Amniotic epithelial cell (primary cell): ENCODE data around the gene C2orf68.
"Not testable (repeated sequence)": the region's sequence is repeated elsewhere in the genome, so short reads cannot be mapped to it uniquely, and the experiment has no call there.

ENCODE experiments used
- DNase-seq: peaks from one replicate; pipeline ENCODE4 v3.0.0-alpha.2; 2010; ENCODE audit warnings: low read depth

Gene C2orf68

DNA sequence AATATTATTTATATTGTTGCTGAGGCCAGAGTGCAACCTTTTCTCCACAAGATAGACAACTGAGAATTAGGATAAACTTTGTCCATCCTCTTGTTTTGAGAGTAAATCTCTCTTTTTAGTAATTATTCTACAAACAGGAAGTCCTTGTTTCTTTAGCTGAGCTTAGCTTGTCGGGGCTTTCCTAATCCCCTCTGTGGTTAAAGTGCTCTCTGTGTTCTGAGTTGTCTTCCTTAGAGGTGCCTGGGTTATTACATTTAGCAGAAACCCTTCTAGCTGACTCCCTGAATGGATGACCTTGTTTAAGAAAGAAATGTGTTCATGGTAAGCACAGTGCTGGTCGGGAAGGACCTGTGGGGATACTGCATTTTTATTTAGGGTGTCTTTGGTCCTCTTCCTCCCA lies 16.8 kb upstream of the C2orf68 start:
- DNase-seq = peak; percentile 68

DNA sequence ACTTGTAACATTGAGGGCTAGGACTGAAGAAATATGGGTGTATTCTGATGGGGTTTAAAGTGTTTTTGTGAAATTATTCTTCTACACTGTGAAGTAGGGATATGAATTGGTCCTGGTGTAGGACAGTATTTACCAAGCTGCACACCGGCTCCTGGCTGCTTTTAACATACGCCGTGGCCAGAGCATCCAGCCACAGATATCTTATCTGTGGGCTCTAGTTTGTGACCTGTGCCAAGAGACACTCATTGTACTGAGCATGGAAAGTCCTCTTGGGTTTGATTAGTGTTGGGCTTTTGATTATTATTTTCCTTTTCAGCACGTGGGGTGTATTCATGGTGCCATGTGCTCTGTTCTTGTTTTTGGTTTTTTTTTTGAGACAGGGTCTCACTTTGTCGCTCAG lies 12.1 kb upstream of the C2orf68 start:
- DNase-seq = no peak

DNA sequence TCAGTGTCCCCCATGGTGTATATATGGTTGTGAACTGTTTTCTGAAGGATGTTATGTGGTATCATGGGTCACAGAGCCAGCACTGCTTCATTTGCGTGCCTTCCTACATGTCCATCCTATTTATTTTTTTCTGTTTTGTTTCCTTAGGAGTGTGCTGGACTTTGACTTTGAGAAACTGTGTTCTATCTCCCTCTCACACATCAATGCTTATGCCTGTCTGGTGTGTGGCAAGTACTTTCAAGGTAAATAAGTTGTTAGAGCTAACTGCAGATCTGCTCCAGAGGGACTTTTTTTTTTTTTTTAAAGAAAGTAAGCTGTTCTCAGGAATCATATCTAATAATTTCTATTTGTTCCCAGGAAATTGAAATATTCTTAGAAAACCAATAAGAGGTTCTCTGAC lies 9.5 kb upstream of the C2orf68 start:
- no peak for DNase-seq

DNA sequence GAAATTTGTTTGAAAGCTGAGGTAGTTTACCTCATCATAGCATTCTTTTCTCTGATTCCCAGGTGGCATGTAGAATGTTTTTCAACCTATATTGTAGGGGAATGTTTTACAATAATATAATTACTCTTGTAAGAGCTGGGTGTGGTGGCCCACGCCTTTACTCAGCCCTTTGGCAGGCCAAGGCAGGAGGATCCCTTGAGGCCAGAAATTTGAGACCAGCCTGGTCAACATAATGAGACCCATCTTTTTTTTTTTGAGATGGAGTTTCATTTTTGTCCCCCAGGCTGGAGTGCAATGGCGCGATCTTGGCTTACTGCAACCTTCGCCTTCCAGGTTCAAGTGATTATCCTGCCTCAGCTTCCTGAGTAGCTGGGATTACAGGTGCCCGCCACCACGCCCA lies 7.8 kb upstream of the C2orf68 start:
- DNase-seq = no peak

DNA sequence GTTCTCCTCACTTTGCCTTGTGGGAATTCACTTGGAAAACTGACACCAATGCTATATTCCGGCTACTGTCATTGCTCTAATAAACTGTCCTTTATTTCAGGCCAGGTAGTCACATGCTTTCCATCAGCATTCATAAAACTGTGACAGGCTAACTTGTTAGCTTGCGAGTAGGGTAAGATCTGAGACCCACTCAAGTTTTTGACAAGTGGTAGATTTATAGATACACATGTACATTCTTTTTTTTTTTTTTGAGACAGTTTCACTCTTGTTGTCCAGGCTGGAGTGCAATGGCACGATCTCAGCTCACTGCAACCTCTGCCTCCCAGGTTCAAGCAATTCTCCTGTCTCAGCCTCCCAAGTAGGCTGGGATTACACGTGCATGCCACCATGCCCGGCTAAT lies 5.9 kb upstream of the C2orf68 start:
- not testable (repeated sequence) for DNase-seq

DNA sequence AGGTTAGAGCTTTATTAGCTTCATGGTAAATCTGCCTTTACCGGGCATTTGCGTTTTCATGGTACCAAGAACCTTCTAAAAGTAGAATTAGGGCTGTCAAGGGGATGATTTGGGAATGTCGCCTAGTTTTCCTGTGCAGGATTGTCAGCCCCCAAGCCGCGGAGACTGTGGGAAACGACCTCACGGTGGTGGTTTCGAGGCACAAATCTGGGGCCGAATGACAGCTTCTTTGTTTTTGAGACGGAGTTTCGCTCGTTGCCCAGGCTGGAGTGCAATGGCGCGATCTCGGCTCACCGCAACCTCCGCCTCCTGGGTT lies 3.5 kb upstream of the C2orf68 start:
- no peak for DNase-seq

DNA sequence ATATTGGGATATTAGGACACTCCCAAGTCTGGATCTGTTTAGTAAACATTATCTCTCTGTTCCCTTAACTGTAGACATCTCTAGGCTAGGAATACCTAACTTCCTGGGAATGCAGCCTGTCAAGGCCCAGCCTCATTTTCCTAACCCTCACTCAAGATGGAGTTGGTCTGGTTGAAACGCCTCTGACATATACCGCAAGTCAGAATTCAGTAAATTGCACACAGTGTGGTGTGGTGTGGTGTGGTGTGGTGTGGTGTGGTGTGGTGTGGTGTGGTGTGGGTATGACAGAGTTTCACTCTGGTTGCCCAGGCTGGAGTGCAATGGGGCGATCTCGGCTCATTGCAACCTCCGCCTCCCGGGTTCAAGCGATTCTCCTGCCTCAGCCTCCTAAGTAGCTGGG lies 2.9 kb upstream of the C2orf68 start:
- DNase-seq = not testable (repeated sequence)

DNA sequence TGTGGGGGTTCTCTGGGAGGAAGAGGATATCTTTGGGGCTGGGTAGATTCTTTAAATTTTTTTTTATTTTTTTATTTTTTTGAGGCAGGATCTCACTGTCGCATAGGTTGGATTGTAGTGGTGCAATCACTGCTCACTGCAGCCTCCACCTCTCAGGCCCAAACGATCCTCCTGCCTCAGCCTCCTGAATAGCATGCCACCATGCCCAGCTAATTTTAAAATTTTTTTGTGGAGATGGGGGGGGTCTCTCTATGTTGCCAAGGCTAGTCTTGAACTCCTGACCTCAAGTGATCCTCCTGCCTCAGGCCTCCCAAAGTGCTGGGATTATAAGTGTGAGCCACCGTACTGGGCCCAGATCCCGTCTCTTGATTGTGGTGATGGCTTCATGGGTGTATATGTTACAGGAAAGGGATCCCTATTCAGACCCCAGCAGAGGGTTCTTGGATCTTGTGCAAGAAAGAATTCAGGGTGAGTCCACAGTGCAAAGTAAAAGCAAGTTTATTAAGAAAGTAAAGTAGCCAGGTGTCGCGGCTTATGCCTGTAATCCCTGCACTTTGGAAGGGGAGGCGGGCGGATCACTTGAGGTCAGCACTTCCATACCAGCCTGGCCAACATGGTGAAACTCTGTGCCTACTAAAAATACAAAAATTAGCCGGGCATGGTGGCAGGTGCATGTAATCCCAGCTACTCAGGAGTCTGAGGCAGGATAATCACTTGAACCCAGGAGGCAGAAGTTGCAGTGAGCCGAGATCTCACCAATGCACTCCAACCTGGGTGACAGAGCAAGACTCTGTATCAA lies 2.0 kb upstream of the C2orf68 start:
- DNase-seq = no peak

DNA sequence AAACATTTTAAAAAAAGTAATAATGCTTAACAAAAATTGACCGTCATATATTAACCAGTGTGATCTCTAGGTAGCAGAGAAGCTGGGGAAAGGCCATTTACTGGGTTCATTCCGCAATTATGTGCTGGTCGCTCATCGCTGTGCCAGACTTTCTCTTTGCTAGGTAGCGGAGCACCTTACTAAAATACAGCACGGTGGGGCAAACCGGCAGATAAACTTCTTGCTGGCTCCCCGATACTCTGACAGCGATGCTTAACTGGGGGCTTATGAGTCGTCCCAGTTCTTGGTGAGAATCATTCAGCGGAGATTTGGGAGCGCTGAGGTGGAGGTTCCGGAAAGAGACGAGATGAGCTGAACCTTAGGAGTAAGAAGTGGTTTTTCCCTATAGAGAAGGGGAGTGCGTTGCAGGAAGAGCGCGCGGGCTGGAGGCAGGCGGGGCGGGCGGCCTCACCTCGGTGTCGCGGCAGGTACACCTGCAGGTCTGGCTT lies 605 bp downstream of the C2orf68 start:
- no peak for DNase-seq

DNA sequence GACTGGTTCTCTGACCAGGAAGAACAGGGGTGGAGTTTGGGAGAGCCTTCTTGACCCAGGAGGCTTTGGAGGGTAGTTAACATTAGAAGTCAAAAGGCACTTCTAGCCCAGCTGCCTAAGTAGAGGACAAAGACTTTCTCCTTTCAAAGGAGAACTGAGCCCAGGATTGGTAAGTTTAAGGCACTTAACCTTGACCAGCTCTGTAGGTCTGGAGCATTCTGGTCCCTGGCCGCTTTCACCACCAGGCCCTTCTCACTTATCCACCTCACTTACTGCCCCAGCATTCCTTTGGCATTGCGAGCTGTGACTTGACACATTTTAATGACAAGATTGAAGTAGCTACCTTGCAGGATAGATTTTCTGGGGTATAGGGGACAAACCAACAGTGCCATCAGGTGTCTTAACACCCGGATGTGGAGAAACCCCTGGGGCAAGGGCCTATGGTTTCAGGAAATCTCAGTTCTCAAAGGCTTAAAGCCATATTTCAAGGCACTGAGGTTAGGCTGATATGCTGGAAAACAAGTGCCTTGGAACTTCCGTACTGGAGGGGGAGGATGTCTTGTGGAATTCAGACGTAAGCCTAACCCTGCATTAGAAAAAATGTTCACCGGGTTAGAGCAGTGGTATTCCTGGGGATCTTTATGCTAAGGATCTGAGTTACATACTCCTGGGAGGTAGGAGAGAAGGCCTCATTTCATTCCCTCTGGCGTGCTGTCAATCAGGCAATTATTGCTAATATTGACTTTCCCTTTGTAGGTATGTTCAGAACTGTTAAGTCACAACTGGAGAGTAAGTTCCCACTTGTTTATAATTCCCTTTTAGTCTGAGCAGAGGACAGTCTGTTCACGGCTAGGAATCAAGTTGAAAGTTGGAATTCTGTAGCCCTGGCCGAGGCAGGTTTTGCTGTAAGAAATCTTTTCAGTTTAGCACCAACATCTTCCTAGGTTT lies 4.3 kb downstream of the C2orf68 start:
- DNase-seq = peak; percentile 89

DNA sequence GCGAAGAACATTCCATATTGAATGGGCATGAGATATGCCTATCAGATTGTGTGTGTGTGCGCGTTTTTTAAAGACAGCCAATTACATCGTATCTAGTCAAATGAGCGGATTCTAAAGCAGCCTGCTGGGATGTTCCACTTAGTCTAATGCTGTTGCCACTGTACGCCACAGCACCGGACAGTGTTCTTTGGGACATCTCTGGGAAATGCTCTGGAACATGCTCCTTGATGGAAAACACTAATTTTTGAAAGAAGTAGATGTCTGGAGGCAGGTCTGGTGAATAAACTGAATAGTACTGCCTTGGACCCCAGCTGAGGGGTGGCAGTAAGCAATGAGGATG lies 5.8 kb downstream of the C2orf68 start:
- DNase-seq = no peak

DNA sequence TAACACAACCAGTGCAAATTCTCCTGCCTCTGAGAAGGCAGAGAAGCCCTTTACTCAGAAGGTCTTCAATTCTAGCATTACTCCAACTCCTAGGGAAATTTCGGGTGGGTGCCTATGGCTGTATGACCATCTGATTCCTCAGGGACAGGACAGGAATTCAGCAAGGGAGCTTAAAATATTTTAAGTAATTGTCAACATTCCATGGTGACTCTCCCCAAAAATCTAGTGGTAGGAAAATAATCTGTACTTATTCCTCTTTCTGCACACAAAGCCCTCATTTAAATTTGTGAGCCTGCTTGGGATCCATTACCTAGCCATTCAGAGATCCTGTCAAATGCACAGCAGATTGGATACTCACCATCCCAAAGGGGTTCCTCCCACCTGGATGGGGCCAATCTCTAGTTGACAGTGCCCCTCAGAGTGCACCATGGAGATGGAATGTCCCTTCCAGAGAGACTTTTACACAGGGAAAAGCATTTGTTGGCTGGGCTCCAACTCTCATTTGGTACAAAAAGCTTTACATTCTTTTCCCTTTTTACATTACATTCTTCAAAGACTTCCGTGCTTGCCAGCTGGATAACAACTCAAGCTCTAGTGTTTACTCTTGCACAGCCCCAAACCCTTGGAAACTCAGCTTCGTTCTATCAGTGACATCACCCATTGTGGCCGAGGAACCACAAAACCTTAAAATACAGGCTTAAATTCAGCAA lies 6.3 kb downstream of the C2orf68 start:
- peak; percentile 94 for DNase-seq

DNA sequence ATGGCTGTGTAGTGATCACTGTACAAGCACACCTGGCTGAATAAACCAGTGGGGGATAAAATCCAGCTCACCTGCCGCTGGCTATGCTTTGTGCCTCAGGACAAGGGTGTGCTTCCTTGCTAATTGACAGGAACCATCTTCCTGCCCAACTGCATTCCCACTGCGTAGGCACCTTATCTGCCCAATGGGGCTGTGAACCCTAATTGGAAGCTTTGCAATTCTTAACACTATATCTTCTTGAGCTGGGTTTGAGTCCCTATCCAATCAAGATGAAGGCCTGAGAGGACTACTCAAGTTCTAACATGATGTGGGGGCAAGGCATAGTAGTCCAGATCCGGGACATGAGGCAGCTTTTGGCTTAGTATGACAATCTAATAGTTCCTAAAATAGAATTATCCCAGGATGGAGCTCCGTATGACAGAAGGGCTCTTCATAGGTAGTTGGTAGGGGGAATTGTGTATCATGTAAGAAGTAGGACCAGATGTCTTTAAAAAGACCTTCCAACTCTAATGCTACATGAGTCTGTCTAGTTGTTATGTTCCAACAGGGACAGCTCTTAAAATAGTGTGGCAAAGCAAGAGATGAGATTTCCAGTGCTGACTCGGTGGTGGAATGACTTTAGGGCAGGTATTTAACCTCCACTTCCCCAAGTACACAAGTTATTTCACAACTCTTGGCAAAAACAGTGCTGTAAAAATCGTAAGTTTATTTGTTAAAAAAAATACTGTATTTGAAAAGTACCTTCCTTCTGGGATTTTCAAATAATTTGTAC lies 7.1 kb downstream of the C2orf68 start:
- DNase-seq = peak; percentile 46

DNA sequence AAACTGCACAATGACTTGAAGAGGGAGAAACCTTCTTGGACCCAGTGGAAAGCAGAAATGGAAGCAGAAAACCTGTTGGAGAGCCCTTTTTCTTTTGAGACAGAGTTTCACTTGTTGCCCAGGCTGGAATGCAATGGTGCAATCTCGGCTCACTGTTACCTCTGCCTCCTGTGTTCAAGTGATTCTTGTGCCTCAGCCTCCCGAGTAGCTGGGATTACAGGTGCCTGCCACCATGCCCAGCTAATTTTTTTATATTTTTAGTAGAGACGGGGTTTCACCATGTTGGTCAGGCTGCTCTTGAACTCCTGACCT lies 7.8 kb downstream of the C2orf68 start:
- not testable (repeated sequence) for DNase-seq

DNA sequence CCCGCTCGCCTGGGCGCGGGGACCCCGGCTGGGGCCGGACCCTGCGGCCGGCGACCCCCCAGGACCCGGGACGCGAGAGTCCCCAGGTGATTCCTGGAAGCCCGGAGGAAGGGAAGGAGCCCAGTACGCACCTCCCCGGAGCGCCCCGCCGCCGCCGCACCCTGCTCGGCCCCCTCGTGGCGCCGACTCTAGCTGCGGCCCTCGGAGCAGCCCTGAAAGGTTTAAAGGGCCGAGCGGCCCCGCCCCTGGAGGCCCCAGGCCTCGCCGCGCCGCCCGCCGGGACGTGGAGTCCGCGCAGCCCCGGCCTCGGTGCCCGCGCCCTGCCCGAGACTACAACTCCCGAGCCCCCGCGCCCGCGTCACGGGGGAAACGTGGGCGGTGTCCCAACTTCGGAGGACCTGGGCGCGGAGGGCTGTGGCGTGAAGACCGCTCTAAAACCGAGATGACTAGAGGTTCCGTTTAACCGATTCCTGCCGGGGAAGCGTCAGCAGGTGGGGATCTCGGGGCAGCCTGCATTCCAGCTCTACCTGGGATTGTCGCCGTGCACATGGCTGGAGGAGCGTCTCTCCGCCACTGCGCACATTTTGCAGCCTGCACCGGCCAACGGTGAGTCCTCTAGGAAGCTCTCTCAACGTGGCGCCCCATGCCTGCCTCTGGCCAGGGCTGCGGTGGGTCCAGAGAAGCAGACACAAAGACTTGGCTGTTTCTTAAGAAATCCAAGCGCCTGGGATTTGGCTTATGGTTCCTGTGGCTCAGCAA lies 9.2 kb downstream of the C2orf68 start, which contains the start of gene TMEM150A:
TSS of gene TMEM150A (minus strand) at position 223 of the 759 bp plus-strand sequence. CDS start 750 bp downstream, outside the sequence.
- DNase-seq = peak; percentile 86

DNA sequence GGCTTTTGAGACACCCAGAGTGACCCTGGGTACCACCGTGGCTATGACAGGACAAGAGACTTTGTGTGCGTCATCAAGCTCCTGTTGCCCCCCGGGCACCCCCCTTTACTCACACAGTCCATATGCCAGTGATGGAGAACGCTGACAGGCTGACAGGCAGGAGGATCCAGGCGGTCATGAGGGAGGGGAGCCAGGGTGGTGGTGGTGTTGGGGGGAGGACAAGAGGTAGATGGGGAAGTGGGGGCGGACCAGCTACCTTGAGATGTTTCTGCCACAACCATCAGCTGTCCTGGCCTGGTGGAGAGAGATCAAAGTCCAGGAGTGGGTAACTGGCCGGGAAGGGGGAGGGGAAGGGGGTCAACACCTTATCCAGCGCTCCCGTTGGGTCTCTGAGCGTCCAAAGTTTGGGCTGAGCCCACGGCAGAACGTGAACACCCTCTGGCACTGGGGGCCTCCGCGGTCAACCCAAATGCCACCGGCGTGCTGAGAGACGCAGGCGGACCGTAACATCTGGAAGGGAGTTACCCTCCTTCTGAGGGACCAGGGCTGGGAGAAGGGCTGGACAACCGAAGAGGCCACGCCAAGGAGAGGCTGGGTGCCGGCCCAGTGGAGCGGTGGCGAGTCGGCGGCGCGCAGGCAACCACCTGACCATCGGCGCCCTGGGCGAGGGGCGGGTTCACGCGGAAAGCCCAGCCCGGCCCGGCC lies 9.9 kb downstream of the C2orf68 start:
- DNase-seq = peak; percentile 35

DNA sequence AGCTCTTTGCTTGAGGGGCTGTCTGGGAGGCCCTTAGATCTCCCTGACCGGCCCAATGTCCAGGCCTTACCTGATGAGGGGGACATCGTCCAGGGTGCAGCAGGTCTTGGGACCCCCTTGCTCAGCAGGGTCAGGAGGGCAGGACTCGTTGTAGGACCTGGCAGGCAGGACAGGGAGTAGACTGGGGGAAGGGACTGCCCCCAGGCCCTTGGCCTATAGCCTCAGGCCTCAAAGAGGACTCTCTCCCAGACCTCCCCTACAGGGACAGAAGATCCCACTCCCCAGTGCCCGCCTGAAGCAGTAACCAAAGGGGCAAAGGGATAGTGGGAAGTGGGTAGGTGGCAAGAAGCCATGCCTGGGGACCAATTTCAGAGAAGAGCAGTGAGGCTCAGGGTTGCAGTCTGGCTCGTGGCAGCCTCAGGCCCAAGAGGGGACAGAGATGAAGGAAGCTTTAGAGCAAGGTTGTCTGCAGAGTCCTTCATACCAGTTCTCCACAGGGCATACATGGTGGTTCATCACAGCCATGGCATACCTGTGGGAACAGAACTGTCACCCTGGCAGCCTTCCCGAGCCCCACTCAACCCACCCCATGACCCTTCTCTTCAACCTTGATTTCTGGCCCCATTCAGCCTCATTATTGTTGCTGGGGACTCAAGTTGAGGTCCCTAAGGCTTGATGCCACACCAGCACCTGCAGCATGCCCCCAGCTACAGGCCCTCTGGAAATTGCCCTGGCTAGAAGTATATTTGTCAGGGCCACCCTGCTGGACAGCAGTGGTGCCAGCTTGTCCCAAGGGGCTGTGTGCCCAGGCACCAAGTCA lies 10.7 kb downstream of the C2orf68 start:
- DNase-seq = no peak

DNA sequence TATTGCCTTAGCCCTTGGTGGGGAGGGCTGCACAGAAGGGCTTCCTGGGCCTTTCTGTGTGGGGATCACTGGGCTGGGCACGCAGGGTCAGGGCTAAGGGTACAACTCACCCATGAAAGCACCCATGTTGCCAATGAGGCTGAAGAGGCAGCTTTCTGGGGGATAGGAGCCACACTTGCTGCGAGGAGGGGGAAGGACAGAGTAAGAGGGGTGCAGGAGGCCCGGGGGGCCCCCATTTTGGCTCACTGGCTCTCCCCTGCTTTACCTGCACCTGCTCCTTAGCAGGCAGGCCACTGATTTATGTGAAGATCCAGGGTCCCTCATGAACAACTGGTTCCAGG lies 11.7 kb downstream of the C2orf68 start:
- no peak for DNase-seq

DNA sequence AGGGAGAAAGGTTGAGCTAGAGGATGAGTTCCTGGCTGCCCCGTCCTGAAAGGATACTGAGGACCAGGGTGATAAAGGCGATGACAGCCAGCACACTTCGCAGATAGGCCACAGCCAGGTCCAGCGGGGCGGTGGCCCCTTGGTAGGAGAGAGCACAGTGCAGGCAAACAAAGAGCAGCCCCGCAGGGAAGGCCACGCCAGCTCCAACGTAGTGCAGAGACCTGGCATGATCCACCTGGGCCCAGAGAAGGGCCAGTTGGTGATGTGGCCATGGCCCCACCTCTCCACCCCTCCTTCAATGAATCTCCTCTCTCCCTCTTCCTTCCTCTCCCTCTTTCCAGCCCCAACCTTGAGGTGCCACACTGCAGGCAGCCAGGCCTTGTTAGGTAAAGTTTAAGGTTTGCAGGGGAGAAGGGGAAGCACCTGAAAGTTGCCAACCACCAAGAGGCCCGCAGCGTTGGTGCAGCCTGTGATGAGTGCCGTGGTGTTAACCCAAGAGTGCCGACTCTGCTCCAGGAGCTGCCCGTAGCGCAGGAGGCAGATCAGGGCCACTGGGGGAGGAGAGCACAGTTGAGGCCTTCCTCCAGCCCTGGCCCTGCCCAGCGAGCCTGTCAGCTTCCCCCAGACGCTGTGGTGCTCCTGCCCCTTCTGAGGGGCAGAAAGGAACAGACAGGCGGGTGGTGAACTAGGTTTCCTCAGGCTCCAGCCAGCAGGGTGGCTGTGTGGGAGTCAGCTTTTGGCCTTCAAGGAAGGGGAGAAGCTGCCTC lies 12.2 kb downstream of the C2orf68 start:
- no peak for DNase-seq
